ENCODE measurements around the gene TRAPPC5. TPM values are rescaled to one million over a fixed set of nuclear protein-coding genes. Genes with fewer than 3 reads are reported as not detected.
A peak's percentile ranks its signal among the peaks of the same experiment; 100 is the strongest.

Gene TRAPPC5
- total and polyA plus RNA-seq, 8 donors = 4.5 to 203 (median 18.8) TPM

- intact Hi-C loops (cut with DNase I; ENCODE audit: low total_unique reads) = no loop called here
- peaks cover 0 to 7% (median 0%) of the 10 kb centered on the region in 4 donors for H3K9me3 ChIP-seq
- no peak for DNase-seq
- H3K27me3 ChIP-seq = peaks cover 0 to 62% (median 27%) of the 10 kb centered on the region in 3 donors
- peak overlapping the region in 2 of 4 donors; percentile 20 to 24 for H3K4me3 ChIP-seq
- peaks cover 6 to 8% (median 7%) of the 10 kb centered on the region in 4 donors for H3K36me3 ChIP-seq
- peak overlapping the region in 2 of 5 donors; percentile 20 to 66 for H3K27ac ChIP-seq
- H3K4me1 ChIP-seq = peaks cover 0 to 28% (median 24%) of the 10 kb centered on the region in 4 donors
- 40 to 55% (median 48%) methylated on average over 11 to 12 of the region's 12 CpGs for WGBS, 5 donors
- TF ChIP-seq CTCF (IDR thresholded peaks at IDR 0.05) (no peak), POLR2A (IDR thresholded peaks at IDR 0.05) (no peak), EP300 (IDR thresholded peaks at IDR 0.05) (no peak), POLR2AphosphoS5 (IDR thresholded peaks at IDR 0.05) (no peak)
Observed at GRCh38 chr19:7677669-7678311, 2.8 kb upstream of the TRAPPC5 start.

- Histone ChIP-seq H3K4me1 (peaks cover 0 to 28% (median 24%) of the 10 kb centered on the region in 4 donors), H3K36me3 (peaks cover 7 to 22% (median 21%) of the 10 kb centered on the region in 4 donors), H3K27ac (peak overlapping the region in 2 of 5 donors; percentile 8 to 66), H3K4me3 (peak overlapping the region in 2 of 4 donors; percentile 20 to 24), H3K9me3 (no peaks in the 10 kb centered on the region), H3K27me3 (peaks cover 0 to 54% (median 25%) of the 10 kb centered on the region in 3 donors)
- WGBS, 5 donors = 37 to 46% (median 41%) methylated on average over 24 to 30 of the region's 30 CpGs
- TF ChIP-seq POLR2A (IDR thresholded peaks at IDR 0.05) = no peak
- no peak for TF ChIP-seq POLR2AphosphoS5 (IDR thresholded peaks at IDR 0.05)
- TF ChIP-seq CTCF (IDR thresholded peaks at IDR 0.05) = no peak
- no peak for TF ChIP-seq EP300 (IDR thresholded peaks at IDR 0.05)
- intact Hi-C loops (cut with DNase I; ENCODE audit: low total_unique reads) = no loop called here
- peak in 1 of 2 donors; percentile 57 for DNase-seq
Observed at GRCh38 chr19:7678971-7679751, 1.5 kb upstream of the TRAPPC5 start.

GRCh38 chr19:7679771-7680605 is 645 bp upstream of the TRAPPC5 start:
- H3K36me3 ChIP-seq = peaks cover 7 to 30% (median 29%) of the 10 kb centered on the region in 4 donors
- no peaks in the 10 kb centered on the region for H3K9me3 ChIP-seq
- intact Hi-C loops (cut with DNase I; ENCODE audit: low total_unique reads) = loop anchor here (10.0 kb wide), 1 partner anchor 105 kb away; no protein-coding TSS in a partner anchor
- peak overlapping the region; percentile 94 to 100 (median 99) for H3K4me3 ChIP-seq
- no peak for DNase-seq
- no peak for TF ChIP-seq POLR2A (IDR thresholded peaks at IDR 0.05)
- no peak for TF ChIP-seq CTCF (IDR thresholded peaks at IDR 0.05)
- TF ChIP-seq EP300 (IDR thresholded peaks at IDR 0.05) = no peak
- no peak for TF ChIP-seq POLR2AphosphoS5 (IDR thresholded peaks at IDR 0.05)
- peak overlapping the region in 3 of 5 donors; percentile 91 to 96 (median 93) for H3K27ac ChIP-seq
- H3K4me1 ChIP-seq = peaks cover 0 to 28% (median 24%) of the 10 kb centered on the region in 4 donors
- peaks cover 0 to 53% (median 25%) of the 10 kb centered on the region in 3 donors for H3K27me3 ChIP-seq
- 39 to 43% (median 42%) methylated on average over 22 of the region's 22 CpGs for WGBS, 5 donors

All from stomach (tissue), 9 donors.